ENCODE measurements around the gene AK3. TPM values are rescaled to one million over a fixed set of nuclear protein-coding genes. Genes with fewer than 3 reads are reported as not detected.

The AK3 gene
- total and polyA plus RNA-seq, 10 of the 15 experiments (the other 5 are each of a cell fraction or from before 2014, with no cell fraction given), result 14.2 to 86.6 (median 43.9) TPM

- H3K4me1 ChIP-seq (ENCODE audit: control insufficient read depth, insufficient read depth, low read length), result no peaks in the 10 kb centered on the region
- FAIRE-seq, result no peak
- no peak overlapping the region for H2AFZ ChIP-seq (ENCODE audit: control insufficient read depth, low read depth, low read length)
- no peaks in the 10 kb centered on the region for H4K20me1 ChIP-seq (ENCODE audit: control insufficient read depth, insufficient read depth)
- in situ Hi-C loops (cut with MboI) (no loop called here), intact Hi-C loops (cut with micrococcal nuclease; ENCODE audit: unreplicated experiment) (no loop called here)
- POLR2A ChIA-PET, result interaction anchor here (0.7 kb wide), 1 partner anchor 14 kb away, joined by 4 read pairs; no protein-coding TSS in a partner anchor
- over 99% methylated on average over 9 of the region's 9 CpGs for WGBS (ENCODE audit: insufficient coverage, insufficient replicate concordance, low lambda C conversion rate, missing lambda C conversion rate)
- BruUV-seq (replicated peaks), result no TSS peak
- H3K9me3 ChIP-seq (replicated peaks; ENCODE audit: control insufficient read depth, insufficient read depth, low read length), result no peaks in the 10 kb centered on the region; the same call in 2 of the 3 replicates
- no peak overlapping the region for H3K9ac ChIP-seq (ENCODE audit: control insufficient read depth, insufficient read depth, low read length)
- ATAC-seq, result no peak
- H3K36me3 ChIP-seq (ENCODE audit: control insufficient read depth in 2 of 2, insufficient read depth in 2 of 2, low read length in 1 of 2), result peaks cover 8 to 35% of the 10 kb centered on the region in 2 experiments
- H3K27ac ChIP-seq (ENCODE audit: control insufficient read depth, insufficient read depth), result no peak overlapping the region
- no peak for TF ChIP-seq SMARCA5 (IDR thresholded peaks at IDR 0.05)
- no peak for TF ChIP-seq ESRRA (IDR thresholded peaks at IDR 0.05; ENCODE audit: low read length)
- TF ChIP-seq ZBTB11 (CRISPR knock-in tag; IDR thresholded peaks at IDR 0.05), result no peak
- no peak for TF ChIP-seq REST (IDR thresholded peaks at IDR 0.05; ENCODE audit: low read depth, low read length)
- TF ChIP-seq CTCF (IDR thresholded peaks at IDR 0.05 in 2 of 3, conservative IDR thresholded peaks at IDR 0.05 in 1 of 3; ENCODE audit: control insufficient read depth in 2 of 3, extremely low read depth in 1 of 3, insufficient read depth in 1 of 3, low read depth in 3 of 3, low read length in 3 of 3), result no peak
- no peak for TF ChIP-seq ZNF687 (IDR thresholded peaks at IDR 0.05)
- TF ChIP-seq SUPT20H (IDR thresholded peaks at IDR 0.05; ENCODE audit: borderline replicate concordance, control insufficient read depth, low read depth, low read length), result no peak
- no peak for TF ChIP-seq MTA3 (IDR thresholded peaks at IDR 0.05; ENCODE audit: borderline replicate concordance, low read length)
- no peak for TF ChIP-seq ZBED1 (IDR thresholded peaks at IDR 0.05; ENCODE audit: borderline replicate concordance)
- H3K27me3 ChIP-seq (replicated peaks in 1 of 2; ENCODE audit: control insufficient read depth in 2 of 2, insufficient read depth in 2 of 2, low read length in 1 of 2), result no peaks in the 10 kb centered on the region
- CTCF ChIA-PET, result interaction anchor here (1.2 kb wide), 1 partner anchor 114 kb away, joined by 3 read pairs; no protein-coding TSS in a partner anchor
- no peak overlapping the region for H3K4me2 ChIP-seq (ENCODE audit: control insufficient read depth, insufficient read depth)
- RAD21 ChIA-PET (ENCODE audit: unreplicated experiment), result no interaction called here
- H3K4me3 ChIP-seq, result no peak overlapping the region
- no peaks in the 10 kb centered on the region for H3K79me2 ChIP-seq (ENCODE audit: control insufficient read depth, insufficient read depth, low read length)
- SMC1A ChIA-PET (ENCODE audit: uncharacterized antibody, unreplicated experiment), result no interaction called here
- DNase-seq (ENCODE audit: low read depth, low spot score), result no peak
Observed at GRCh38 chr9:4714266-4715016, 26.6 kb downstream of the AK3 start.
